HEK293 (cell line): ENCODE results near the gene ZFPL1.

Experiments
- FEZF1 ChIP-seq: fragments of 450-650 bp; formaldehyde crosslinking; IDR thresholded peaks from 2 replicates; pipeline ENCODE4 v1.5.1; 2016; ENCODE audit warnings: missing biosample characterization, missing genetic modification characterization
- GLI2 ChIP-seq: fragments of 450-650 bp; formaldehyde crosslinking; IDR thresholded peaks from 2 replicates; pipeline ENCODE4; 2017; ENCODE audit warnings: missing biosample characterization, missing genetic modification characterization, low read depth, borderline replicate concordance
- KLF9 ChIP-seq: fragments of 450-650 bp; formaldehyde crosslinking; IDR thresholded peaks from 2 replicates; pipeline ENCODE4 v1.5.1; 2016; ENCODE audit warnings: missing biosample characterization, missing genetic modification characterization, low read depth
- MEIS1 ChIP-seq: sonication (generic); formaldehyde crosslinking; IDR thresholded peaks from 2 replicates; pipeline ENCODE4 v1.8.1; 2022; ENCODE audit warnings: missing genetic modification reagents, mild to moderate bottlenecking, borderline replicate concordance
- MYNN ChIP-seq: fragments of 450-650 bp; formaldehyde crosslinking; IDR thresholded peaks from 2 replicates; pipeline ENCODE4 v1.5.1; 2016; ENCODE audit warnings: missing biosample characterization, missing genetic modification characterization, borderline replicate concordance
- MZF1 ChIP-seq: fragments of 450-650 bp; formaldehyde crosslinking; IDR thresholded peaks from 2 replicates; pipeline ENCODE4 v1.5.1; 2017; ENCODE audit warnings: missing biosample characterization, missing genetic modification characterization, borderline replicate concordance
- OVOL3 ChIP-seq: fragments of 450-650 bp; formaldehyde crosslinking; IDR thresholded peaks from 2 replicates; pipeline ENCODE4 v1.5.1; 2016; ENCODE audit warnings: missing biosample characterization, missing genetic modification characterization
- PRDM10 ChIP-seq: fragments of 450-650 bp; formaldehyde crosslinking; IDR thresholded peaks from 2 replicates; pipeline ENCODE4 v1.5.1; 2016; ENCODE audit warnings: missing biosample characterization, missing genetic modification characterization
- SP2 ChIP-seq: fragments of 450-650 bp; formaldehyde crosslinking; IDR thresholded peaks from 2 replicates; pipeline ENCODE4 v1.5.1; 2016; ENCODE audit warnings: missing biosample characterization, missing genetic modification characterization
- SP7 ChIP-seq: fragments of 450-650 bp; formaldehyde crosslinking; IDR thresholded peaks from 2 replicates; pipeline ENCODE4 v1.5.1; 2016; ENCODE audit warnings: missing biosample characterization, missing genetic modification characterization
- WT1 ChIP-seq: fragments of 450-650 bp; formaldehyde crosslinking; IDR thresholded peaks from 2 replicates; pipeline ENCODE4 v1.5.1; 2016; ENCODE audit warnings: missing biosample characterization, missing genetic modification characterization
- ZNF121 ChIP-seq: fragments of 450-650 bp; formaldehyde crosslinking; IDR thresholded peaks from 2 replicates; pipeline ENCODE4 v1.5.1; 2016; ENCODE audit warnings: missing biosample characterization, missing genetic modification characterization
- ZNF138 ChIP-seq: fragments of 450-650 bp; formaldehyde crosslinking; IDR thresholded peaks from 2 replicates; pipeline ENCODE4 v1.5.1; 2016; ENCODE audit warnings: missing biosample characterization, missing genetic modification characterization, borderline replicate concordance
- ZNF146 ChIP-seq: fragments of 450-650 bp; formaldehyde crosslinking; IDR thresholded peaks from 2 replicates; pipeline ENCODE4 v1.5.1; 2016; ENCODE audit warnings: missing biosample characterization, missing genetic modification characterization
- ZNF175 ChIP-seq: fragments of 450-650 bp; formaldehyde crosslinking; IDR thresholded peaks from 2 replicates; pipeline ENCODE4 v1.5.1; 2016; ENCODE audit warnings: missing biosample characterization, missing genetic modification characterization
- ZNF221 ChIP-seq: fragments of 450-650 bp; formaldehyde crosslinking; IDR thresholded peaks from 2 replicates; pipeline ENCODE4 v1.5.1; 2017; ENCODE audit warnings: missing biosample characterization, missing genetic modification characterization, borderline replicate concordance
- ZNF280C ChIP-seq: fragments of 450-650 bp; formaldehyde crosslinking; IDR thresholded peaks from 2 replicates; pipeline ENCODE4 v1.5.1; 2016; ENCODE audit warnings: missing biosample characterization, missing genetic modification characterization
- ZNF473 ChIP-seq: fragments of 450-650 bp; formaldehyde crosslinking; IDR thresholded peaks from 2 replicates; pipeline ENCODE4 v1.5.1; 2017; ENCODE audit warnings: missing biosample characterization, missing genetic modification characterization
- ZNF521 ChIP-seq: fragments of 450-650 bp; formaldehyde crosslinking; IDR thresholded peaks from 2 replicates; pipeline ENCODE4 v1.5.1; 2017; ENCODE audit warnings: missing biosample characterization, mild to moderate bottlenecking, missing genetic modification characterization
- ZNF549 ChIP-seq: fragments of 450-650 bp; IDR thresholded peaks from 2 replicates; pipeline ENCODE4 v1.5.1; 2018; ENCODE audit warnings: missing biosample characterization, missing genetic modification characterization, mild to moderate bottlenecking, inconsistent platforms, moderate library complexity
- ZNF561 ChIP-seq: fragments of 450-650 bp; IDR thresholded peaks from 2 replicates; pipeline ENCODE4 v1.5.1; 2018; ENCODE audit warnings: missing biosample characterization, missing genetic modification characterization, borderline replicate concordance
- ZNF571 ChIP-seq: fragments of 450-650 bp; formaldehyde crosslinking; IDR thresholded peaks from 2 replicates; pipeline ENCODE4 v1.5.0; 2017; ENCODE audit warnings: missing biosample characterization, missing genetic modification characterization
- ZNF580 ChIP-seq: fragments of 450-650 bp; formaldehyde crosslinking; IDR thresholded peaks from 2 replicates; pipeline ENCODE4 v1.5.1; 2016; ENCODE audit warnings: missing biosample characterization, missing genetic modification characterization
- ZNF585B ChIP-seq: fragments of 450-650 bp; formaldehyde crosslinking; IDR thresholded peaks from 2 replicates; pipeline ENCODE4 v1.5.1; 2016; ENCODE audit warnings: missing biosample characterization, missing genetic modification characterization
- ZNF670 ChIP-seq: fragments of 450-650 bp; formaldehyde crosslinking; IDR thresholded peaks from 2 replicates; pipeline ENCODE4 v1.5.1; 2016; ENCODE audit warnings: missing biosample characterization, missing genetic modification characterization, low read depth
- ZNF701 ChIP-seq: fragments of 450-650 bp; formaldehyde crosslinking; IDR thresholded peaks from 2 replicates; pipeline ENCODE4 v1.5.1; 2016; ENCODE audit warnings: missing biosample characterization, missing genetic modification characterization
- ZSCAN30 ChIP-seq: fragments of 450-650 bp; IDR thresholded peaks from 2 replicates; pipeline ENCODE4 v1.5.1; 2018; ENCODE audit warnings: missing biosample characterization, mild to moderate bottlenecking, missing genetic modification characterization, moderate library complexity
- ZXDB ChIP-seq: fragments of 450-650 bp; formaldehyde crosslinking; IDR thresholded peaks from 2 replicates; pipeline ENCODE4 v1.5.1; 2016; ENCODE audit warnings: missing biosample characterization, missing genetic modification characterization
- TF ChIP-seq, protein P1 (sequence below): fragments of 450-650 bp; formaldehyde crosslinking; IDR thresholded peaks from 2 replicates; pipeline ENCODE4 v1.5.1; 2016; ENCODE audit warnings: missing biosample characterization, missing genetic modification characterization
- TF ChIP-seq, protein P2 (sequence below): fragments of 450-650 bp; formaldehyde crosslinking; IDR thresholded peaks from 2 replicates; pipeline ENCODE4 v1.5.1; 2016; ENCODE audit warnings: missing biosample characterization, missing genetic modification characterization

ZFPL1 gene

DNA sequence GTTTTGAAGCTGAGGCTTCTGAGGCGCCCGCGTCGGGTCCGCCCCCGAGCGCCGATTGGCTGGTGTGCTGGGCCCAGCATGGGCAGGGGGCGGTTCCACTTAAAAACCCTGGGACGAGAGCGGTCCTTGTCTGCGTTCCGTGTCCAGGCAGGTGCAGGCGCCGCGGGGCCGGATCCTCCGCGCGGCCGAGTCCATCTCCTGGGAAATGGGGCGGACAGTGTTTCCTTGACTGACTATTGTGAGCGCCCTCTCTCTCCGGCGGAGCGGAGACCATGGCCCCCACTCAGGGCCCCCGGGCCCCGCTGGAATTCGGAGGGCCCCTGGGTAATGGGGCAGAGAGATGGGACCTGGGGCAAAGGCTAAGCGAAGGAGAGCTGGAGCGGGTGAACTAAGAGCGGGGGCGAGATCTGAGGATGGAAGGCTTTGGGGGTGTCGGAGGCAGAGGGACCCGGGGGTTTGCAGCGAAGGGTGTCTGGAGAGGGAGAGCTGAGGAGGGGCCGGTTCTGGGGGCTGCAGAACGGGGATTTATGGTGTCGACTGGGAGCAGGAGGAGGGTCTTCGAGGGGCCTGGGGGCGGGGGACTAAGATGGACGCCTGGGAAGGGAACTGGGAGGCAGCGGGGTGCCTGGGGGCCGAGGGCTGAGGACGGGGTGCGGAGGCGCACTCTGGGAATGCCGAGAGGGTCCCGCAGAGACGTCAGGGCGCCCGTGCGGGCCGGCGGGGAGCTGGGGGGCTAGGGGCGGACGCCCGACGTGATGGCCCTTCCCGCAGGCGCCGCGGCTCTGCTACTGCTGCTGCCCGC is 27.9 kb downstream of the ZFPL1 start, which contains the start of gene TM7SF2 (continued):
- TF ChIP-seq ZNF146 (tag by site-specific recombination), result no peak
- TF ChIP-seq FEZF1, result no peak
- no peak for TF ChIP-seq ZNF121 (tag by site-specific recombination)
- TF ChIP-seq SP7 (tag by site-specific recombination), result peak; percentile 49; the same call in 1 of the 2 replicates
- no peak for TF ChIP-seq ZNF175 (tag by site-specific recombination)
- TF ChIP-seq, protein P1, sequence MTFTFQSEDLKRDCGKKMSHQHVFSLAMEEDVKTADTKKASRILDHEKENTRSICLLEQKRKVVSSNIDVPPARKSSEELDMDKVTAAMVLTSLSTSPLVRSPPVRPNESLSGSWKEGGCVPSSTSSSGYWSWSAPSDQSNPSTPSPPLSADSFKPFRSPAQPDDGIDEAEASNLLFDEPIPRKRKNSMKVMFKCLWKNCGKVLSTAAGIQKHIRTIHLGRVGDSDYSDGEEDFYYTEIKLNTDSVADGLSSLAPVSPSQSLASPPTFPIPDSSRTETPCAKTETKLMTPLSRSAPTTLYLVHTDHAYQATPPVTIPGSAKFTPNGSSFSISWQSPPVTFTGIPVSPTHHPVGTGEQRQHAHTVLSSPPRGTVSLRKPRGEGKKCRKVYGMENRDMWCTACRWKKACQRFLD, result no peak
- no peak for TF ChIP-seq KLF9
- peak; percentile 64 for TF ChIP-seq ZXDB
- TF ChIP-seq, protein P2, sequence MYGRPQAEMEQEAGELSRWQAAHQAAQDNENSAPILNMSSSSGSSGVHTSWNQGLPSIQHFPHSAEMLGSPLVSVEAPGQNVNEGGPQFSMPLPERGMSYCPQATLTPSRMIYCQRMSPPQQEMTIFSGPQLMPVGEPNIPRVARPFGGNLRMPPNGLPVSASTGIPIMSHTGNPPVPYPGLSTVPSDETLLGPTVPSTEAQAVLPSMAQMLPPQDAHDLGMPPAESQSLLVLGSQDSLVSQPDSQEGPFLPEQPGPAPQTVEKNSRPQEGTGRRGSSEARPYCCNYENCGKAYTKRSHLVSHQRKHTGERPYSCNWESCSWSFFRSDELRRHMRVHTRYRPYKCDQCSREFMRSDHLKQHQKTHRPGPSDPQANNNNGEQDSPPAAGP (tag by site-specific recombination), result no peak
- no peak for TF ChIP-seq ZNF549 (tag by site-specific recombination)
- no peak for TF ChIP-seq ZNF580 (tag by site-specific recombination)
- no peak for TF ChIP-seq GLI2 (tag by site-specific recombination)
- TF ChIP-seq ZSCAN30, result peak; percentile 57; the same call in 1 of the 2 replicates
- TF ChIP-seq ZNF280C (tag by site-specific recombination), result no peak
- TF ChIP-seq ZNF585B, result no peak
- TF ChIP-seq SP2 (tag by site-specific recombination), result peak; percentile 87
- no peak for TF ChIP-seq MEIS1 (CRISPR knock-in tag)
- no peak for TF ChIP-seq MYNN (tag by site-specific recombination)
- TF ChIP-seq ZNF221, result no peak
- no peak for TF ChIP-seq ZNF571 (tag by site-specific recombination)
- no peak for TF ChIP-seq OVOL3 (tag by site-specific recombination)
- TF ChIP-seq ZNF701, result no peak
- TF ChIP-seq ZNF138, result no peak
- no peak for TF ChIP-seq WT1 (tag by site-specific recombination)
- TF ChIP-seq ZNF561 (tag by site-specific recombination), result no peak
- TF ChIP-seq MZF1 (tag by site-specific recombination), result no peak
- no peak for TF ChIP-seq ZNF670 (tag by site-specific recombination)
- no peak for TF ChIP-seq ZNF473 (tag by site-specific recombination)
- TF ChIP-seq PRDM10, result peak; percentile 89
- no peak for TF ChIP-seq ZNF521 (tag by site-specific recombination)
